GF-D8 (cell line): Measurements from ENCODE around the gene ZNF214.
"Not testable (repeated sequence)": the region's sequence is repeated elsewhere in the genome, so short reads cannot be mapped to it uniquely, and the experiment has no call there.

Source experiments
- DNase-seq: peaks from one replicate; lab custom pipeline; 2025; lab: John Stamatoyannopoulos, UW

ZNF214 gene

DNA sequence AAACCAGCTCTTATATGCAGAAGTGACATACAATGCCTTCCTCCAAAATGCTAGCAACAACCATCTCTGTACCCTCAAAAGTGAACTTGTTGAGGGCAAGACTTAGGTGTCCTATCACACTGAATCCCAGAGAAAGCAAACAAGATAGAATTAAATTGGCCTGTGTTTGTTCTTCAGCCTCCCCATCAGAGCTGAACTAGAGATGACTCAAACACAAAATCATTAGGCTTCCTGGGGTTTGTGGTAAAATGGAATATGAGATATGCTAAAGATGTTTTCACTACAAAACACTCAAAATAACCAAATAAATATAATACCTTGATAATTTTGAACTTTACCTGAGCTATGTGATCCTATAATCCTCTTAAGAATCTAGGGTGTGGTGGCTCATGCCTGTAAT lies 31.6 kb downstream of the ZNF214 start:
- no peak for DNase-seq

DNA sequence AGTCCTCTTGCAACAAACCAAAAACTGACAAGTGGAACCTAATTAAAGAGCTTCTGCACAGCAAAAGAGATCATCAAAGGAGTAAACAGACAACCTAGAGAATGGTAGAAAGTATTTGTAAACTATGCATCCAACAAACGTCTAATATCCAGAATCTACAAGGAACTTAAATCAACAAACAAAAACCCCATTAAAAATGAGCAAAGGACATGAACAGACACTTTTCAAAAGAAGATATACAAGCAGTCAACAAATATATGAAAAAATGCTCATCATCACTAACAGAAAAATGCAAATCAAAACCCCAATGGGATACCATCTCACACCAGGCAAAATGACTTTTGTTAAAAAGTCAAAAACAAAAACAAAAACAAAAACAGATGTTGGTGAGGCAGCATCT lies 33.7 kb downstream of the ZNF214 start:
- no peak for DNase-seq

- no peak for DNase-seq
Measured at GRCh38 chr11:6979365-6979764, 40.8 kb downstream of the ZNF214 start.

DNA sequence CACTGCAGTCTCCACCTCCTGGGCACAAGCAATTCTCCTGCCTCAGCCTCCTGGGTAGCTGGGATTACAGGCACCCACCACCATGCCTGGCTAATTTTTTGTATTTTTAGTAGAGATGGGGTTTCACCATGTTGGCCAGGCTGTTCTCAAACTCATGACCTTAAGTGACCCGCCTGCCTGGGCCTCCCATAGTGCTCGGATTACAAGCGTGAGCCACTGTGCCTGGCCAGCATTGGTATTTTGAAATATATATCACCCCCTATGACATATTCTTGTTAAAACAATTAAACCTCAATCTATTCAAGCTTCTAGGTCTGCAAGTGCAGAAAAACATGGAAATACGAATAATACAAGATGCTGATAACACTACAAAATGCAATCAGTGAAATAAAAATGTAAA lies 50.3 kb downstream of the ZNF214 start:
- not testable (repeated sequence) for DNase-seq

DNA sequence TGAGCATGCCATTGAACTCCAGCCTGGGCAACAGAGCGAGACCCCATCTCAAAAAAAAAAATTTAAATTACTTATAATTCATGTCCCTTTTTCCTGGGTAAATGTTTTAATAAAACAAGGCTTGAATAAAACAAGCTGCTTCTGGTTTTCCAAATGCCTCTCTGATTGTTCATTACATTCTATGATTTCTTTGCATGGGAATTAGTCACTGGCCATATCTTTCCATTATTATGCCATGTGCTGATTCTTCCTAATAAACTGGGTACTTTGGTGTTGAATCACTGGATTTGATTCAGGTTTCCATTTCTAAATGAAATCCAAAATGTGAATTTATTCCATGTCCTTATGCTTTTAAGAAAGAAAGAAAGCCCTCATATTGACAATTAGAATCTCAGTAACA lies 51.3 kb downstream of the ZNF214 start:
- no peak for DNase-seq

DNA sequence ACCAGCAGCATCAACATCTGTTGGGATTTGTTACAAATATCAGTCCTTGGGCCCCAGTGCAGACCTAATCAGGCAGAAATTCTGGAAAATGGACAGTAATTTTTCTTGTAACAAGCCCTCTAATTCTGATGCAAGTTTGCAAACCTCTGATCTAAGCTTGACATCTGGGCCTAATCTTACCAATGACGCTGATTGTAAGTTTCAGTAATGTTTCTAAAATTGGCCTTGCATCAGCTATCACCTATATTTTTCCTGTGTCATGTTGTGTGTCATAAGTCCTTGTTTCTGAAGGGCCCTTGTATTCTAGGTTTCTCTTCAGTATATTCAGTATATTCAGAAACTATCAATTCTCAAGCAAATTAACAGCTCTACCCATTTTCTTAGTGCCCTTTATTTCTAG lies 57.5 kb downstream of the ZNF214 start:
- DNase-seq: no peak

GRCh38 chr11:6962141-6962540 lies 58.0 kb downstream of the ZNF214 start:
- DNase-seq: no peak

GRCh38 chr11:6954248-6954647 lies 65.9 kb downstream of the ZNF214 start:
- DNase-seq: not testable (repeated sequence)
